ENCODE measurements around the gene NOTO. TPM values are rescaled to one million over a fixed set of nuclear protein-coding genes. Genes with fewer than 3 reads are reported as not detected.
"Not testable (repeated sequence)": the region's sequence is repeated elsewhere in the genome, so short reads cannot be mapped to it uniquely, and the experiment has no call there.

NOTO gene
- total and polyA plus RNA-seq, 10 of the 15 experiments (the other 5 are each of a cell fraction or from before 2014, with no cell fraction given), result not detected

DNA sequence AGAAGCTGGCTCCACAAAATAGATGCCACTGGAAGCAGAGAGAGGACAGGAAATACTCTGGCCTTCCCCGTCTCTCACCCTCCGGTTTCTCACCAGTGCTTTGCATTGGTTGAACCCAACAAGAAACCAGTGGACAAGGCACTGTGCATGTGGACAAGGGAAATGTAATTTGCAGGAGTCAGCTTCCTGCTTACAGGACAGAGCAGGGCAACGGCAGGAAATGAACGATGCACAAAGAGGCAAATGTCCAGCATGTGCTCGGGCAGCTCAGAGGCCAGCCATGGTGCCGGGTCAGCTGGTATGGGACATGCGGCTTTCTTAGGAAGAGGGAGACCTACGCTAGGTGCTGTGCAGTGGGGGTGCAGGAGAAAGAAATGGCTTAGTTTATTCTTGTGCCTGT is 35.6 kb upstream of the NOTO start:
- intact Hi-C loops (cut with micrococcal nuclease; ENCODE audit: unreplicated experiment); H3K27me3 ChIP-seq (replicated peaks in 1 of 2; ENCODE audit: control insufficient read depth in 2 of 2, insufficient read depth in 2 of 2, low read length in 1 of 2); H3K27ac ChIP-seq (ENCODE audit: control insufficient read depth, insufficient read depth); BruUV-seq (replicated peaks); in situ Hi-C loops (cut with MboI); ATAC-seq; H4K20me1 ChIP-seq (ENCODE audit: control insufficient read depth, insufficient read depth); FAIRE-seq; H2AFZ ChIP-seq (ENCODE audit: control insufficient read depth, low read depth, low read length); RAD21 ChIA-PET (ENCODE audit: unreplicated experiment); SMC1A ChIA-PET (ENCODE audit: uncharacterized antibody, unreplicated experiment); H3K4me1 ChIP-seq (ENCODE audit: control insufficient read depth, insufficient read depth, low read length); H3K4me3 ChIP-seq; H3K79me2 ChIP-seq (ENCODE audit: control insufficient read depth, insufficient read depth, low read length); CTCF ChIA-PET; H3K9me3 ChIP-seq (replicated peaks; ENCODE audit: control insufficient read depth, insufficient read depth, low read length); DNase-seq (ENCODE audit: low read depth, low spot score); H3K4me2 ChIP-seq (ENCODE audit: control insufficient read depth, insufficient read depth); H3K36me3 ChIP-seq (ENCODE audit: control insufficient read depth in 2 of 2, insufficient read depth in 2 of 2, low read length in 1 of 2); POLR2A ChIA-PET; H3K9ac ChIP-seq (ENCODE audit: control insufficient read depth, insufficient read depth, low read length): not testable (repeated sequence)
- WGBS (ENCODE audit: insufficient coverage, insufficient replicate concordance, low lambda C conversion rate, missing lambda C conversion rate), result 39% methylated on average over 3 of the region's 8 CpGs

DNA sequence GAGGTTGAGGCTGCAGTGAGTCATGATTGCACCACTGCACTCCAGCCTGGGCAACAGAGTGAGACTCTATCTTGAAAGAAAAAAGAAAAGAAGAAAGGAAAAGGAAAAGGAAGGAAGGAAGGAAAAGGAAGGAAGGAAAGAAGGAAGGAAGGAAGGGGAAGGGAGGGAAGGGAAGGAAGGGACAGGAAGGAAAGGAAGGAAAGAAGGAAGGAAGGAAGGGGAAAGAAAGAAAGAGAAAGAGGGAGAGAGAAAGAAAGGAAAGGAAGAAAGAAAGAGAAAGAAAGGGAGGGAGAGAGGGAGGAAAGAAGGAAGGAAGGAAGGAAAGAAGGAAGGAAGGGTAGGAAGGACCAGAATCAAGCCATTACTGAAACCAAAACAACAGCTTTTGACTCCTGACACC is 34.0 kb upstream of the NOTO start:
- ATAC-seq, POLR2A ChIA-PET: not testable (repeated sequence)
- CTCF ChIA-PET, result interaction anchor here (0.9 kb wide), 1 partner anchor 275 kb away, joined by 3 read pairs; no protein-coding TSS in a partner anchor

GRCh38 chr2:73170341-73170740 is 32.0 kb upstream of the NOTO start:
- SMC1A ChIA-PET (ENCODE audit: uncharacterized antibody, unreplicated experiment); H3K4me3 ChIP-seq; H3K27ac ChIP-seq (ENCODE audit: control insufficient read depth, insufficient read depth); CTCF ChIA-PET; H3K4me2 ChIP-seq (ENCODE audit: control insufficient read depth, insufficient read depth); POLR2A ChIA-PET; in situ Hi-C loops (cut with MboI); H4K20me1 ChIP-seq (ENCODE audit: control insufficient read depth, insufficient read depth); H3K9me3 ChIP-seq (replicated peaks; ENCODE audit: control insufficient read depth, insufficient read depth, low read length); DNase-seq (ENCODE audit: low read depth, low spot score); H3K9ac ChIP-seq (ENCODE audit: control insufficient read depth, insufficient read depth, low read length); RAD21 ChIA-PET (ENCODE audit: unreplicated experiment); intact Hi-C loops (cut with micrococcal nuclease; ENCODE audit: unreplicated experiment); H3K27me3 ChIP-seq (replicated peaks in 1 of 2; ENCODE audit: control insufficient read depth in 2 of 2, insufficient read depth in 2 of 2, low read length in 1 of 2); H3K79me2 ChIP-seq (ENCODE audit: control insufficient read depth, insufficient read depth, low read length); H3K4me1 ChIP-seq (ENCODE audit: control insufficient read depth, insufficient read depth, low read length); H3K36me3 ChIP-seq (ENCODE audit: control insufficient read depth in 2 of 2, insufficient read depth in 2 of 2, low read length in 1 of 2); H2AFZ ChIP-seq (ENCODE audit: control insufficient read depth, low read depth, low read length); BruUV-seq (replicated peaks); ATAC-seq: not testable (repeated sequence)
- 22% methylated on average over 4 of the region's 7 CpGs for WGBS (ENCODE audit: insufficient coverage, insufficient replicate concordance, low lambda C conversion rate, missing lambda C conversion rate)
- peak; percentile 74 for FAIRE-seq

More for the DNA sequence above, 34.0 kb upstream of the NOTO start:
- H3K4me2 ChIP-seq (ENCODE audit: control insufficient read depth, insufficient read depth); H3K79me2 ChIP-seq (ENCODE audit: control insufficient read depth, insufficient read depth, low read length); H3K9ac ChIP-seq (ENCODE audit: control insufficient read depth, insufficient read depth, low read length); BruUV-seq (replicated peaks); H3K4me3 ChIP-seq; H4K20me1 ChIP-seq (ENCODE audit: control insufficient read depth, insufficient read depth); H3K9me3 ChIP-seq (replicated peaks; ENCODE audit: control insufficient read depth, insufficient read depth, low read length); H3K27me3 ChIP-seq (replicated peaks in 1 of 2; ENCODE audit: control insufficient read depth in 2 of 2, insufficient read depth in 2 of 2, low read length in 1 of 2); in situ Hi-C loops (cut with MboI); DNase-seq (ENCODE audit: low read depth, low spot score); H2AFZ ChIP-seq (ENCODE audit: control insufficient read depth, low read depth, low read length); intact Hi-C loops (cut with micrococcal nuclease; ENCODE audit: unreplicated experiment); SMC1A ChIA-PET (ENCODE audit: uncharacterized antibody, unreplicated experiment); H3K27ac ChIP-seq (ENCODE audit: control insufficient read depth, insufficient read depth); FAIRE-seq; RAD21 ChIA-PET (ENCODE audit: unreplicated experiment); H3K4me1 ChIP-seq (ENCODE audit: control insufficient read depth, insufficient read depth, low read length); H3K36me3 ChIP-seq (ENCODE audit: control insufficient read depth in 2 of 2, insufficient read depth in 2 of 2, low read length in 1 of 2): not testable (repeated sequence)

Measured in GM12878 (cell line).